HG03571 (cell line): ENCODE measurements around the gene COL11A2.
"Not testable (repeated sequence)": the region's sequence is repeated elsewhere in the genome, so short reads cannot be mapped to it uniquely, and the experiment has no call there.

Source experiments
- ATAC-seq: cut with Tn5 transposase; IDR thresholded peaks from one replicate; pipeline ENCODE4 v1.9.1; 2021; ENCODE audit not compliant: unreplicated experiment

Gene COL11A2

GRCh38 chr6:33160096-33160495 is 32.2 kb downstream of the COL11A2 start:
- ATAC-seq: no peak

GRCh38 chr6:33156964-33157363 is 35.3 kb downstream of the COL11A2 start:
- no peak for ATAC-seq

GRCh38 chr6:33156561-33156960 is 35.7 kb downstream of the COL11A2 start:
- ATAC-seq: no peak

GRCh38 chr6:33154349-33154748 is 37.9 kb downstream of the COL11A2 start:
- no peak for ATAC-seq

- no peak for ATAC-seq
Measured at GRCh38 chr6:33151050-33151449, 41.2 kb downstream of the COL11A2 start.

GRCh38 chr6:33150560-33150959 is 41.7 kb downstream of the COL11A2 start:
- ATAC-seq: not testable (repeated sequence)

- ATAC-seq: no peak
Measured at GRCh38 chr6:33147807-33148666, 44.2 kb downstream of the COL11A2 start.

- ATAC-seq: no peak
Measured at GRCh38 chr6:33144373-33144772, 47.9 kb downstream of the COL11A2 start.

- ATAC-seq: no peak
Measured at GRCh38 chr6:33143113-33143770, 49.0 kb downstream of the COL11A2 start.

GRCh38 chr6:33142501-33143070 is 49.7 kb downstream of the COL11A2 start:
- no peak for ATAC-seq

- ATAC-seq: no peak
Measured at GRCh38 chr6:33140556-33140955, 51.7 kb downstream of the COL11A2 start.

GRCh38 chr6:33139596-33140206 is 52.6 kb downstream of the COL11A2 start:
- ATAC-seq: no peak

GRCh38 chr6:33136310-33136900 is 55.9 kb downstream of the COL11A2 start:
- ATAC-seq: no peak

- ATAC-seq: no peak
Measured at GRCh38 chr6:33132081-33132524, 60.2 kb downstream of the COL11A2 start.

GRCh38 chr6:33128318-33128717 is 63.9 kb downstream of the COL11A2 start:
- no peak for ATAC-seq

GRCh38 chr6:33126101-33126714 is 66.1 kb downstream of the COL11A2 start:
- no peak for ATAC-seq

GRCh38 chr6:33124947-33125346 is 67.3 kb downstream of the COL11A2 start:
- no peak for ATAC-seq

- no peak for ATAC-seq
Measured at GRCh38 chr6:33124525-33124901, 67.8 kb downstream of the COL11A2 start.

- ATAC-seq: no peak
Measured at GRCh38 chr6:33123732-33124524, 68.3 kb downstream of the COL11A2 start.

GRCh38 chr6:33123181-33123580 is 69.1 kb downstream of the COL11A2 start:
- ATAC-seq: no peak
